Measurements from ENCODE around the gene SYP.

SYP gene

DNA sequence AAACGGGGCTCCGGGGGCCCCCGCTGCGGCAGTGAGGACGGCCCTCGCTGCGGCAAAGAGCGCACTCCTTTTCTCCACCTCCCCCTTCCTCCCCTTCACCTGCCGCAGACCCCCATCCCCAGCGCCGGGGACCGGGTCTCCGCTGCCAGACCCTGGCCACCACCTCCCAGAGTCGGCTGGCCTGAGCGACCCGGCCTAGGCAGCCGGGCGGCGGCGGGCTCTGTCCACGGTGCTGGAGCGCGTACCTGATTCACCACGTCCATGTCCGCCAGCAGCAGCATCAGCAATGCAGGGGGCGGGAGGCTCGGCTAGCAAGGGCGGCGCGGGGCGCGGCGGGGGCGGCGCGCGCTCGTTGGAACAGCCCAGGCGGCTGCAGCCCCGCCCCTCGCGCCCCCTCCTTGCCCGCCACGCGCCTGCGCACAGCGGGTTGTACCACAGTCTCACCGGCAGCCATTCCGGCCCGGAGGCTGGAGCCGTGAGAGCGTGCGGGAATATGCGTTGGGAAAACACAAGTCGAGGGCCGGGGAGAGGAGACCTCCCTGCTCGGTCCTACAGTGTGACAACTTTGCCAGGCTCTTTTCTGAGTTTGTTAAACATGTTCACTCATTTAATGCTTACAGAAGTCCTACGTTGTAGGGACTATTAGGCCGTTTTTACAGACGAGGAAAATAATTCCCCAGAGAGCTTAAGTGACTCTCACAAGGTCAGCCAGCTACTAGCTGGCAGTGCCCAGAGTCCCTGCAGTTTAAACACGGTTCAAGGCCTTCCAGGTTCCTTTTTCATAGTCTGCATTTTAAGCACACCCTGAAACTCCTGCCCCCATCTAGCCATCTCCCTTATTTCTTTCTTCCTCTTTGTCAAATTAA, at the start of gene SYP:
Gene SYP (minus strand): TSS at position 288 of the 866 bp plus-strand sequence. CDS start 7 bp downstream, at position 281.
- peak; percentile 79 to 85 for DNase-seq

DNA sequence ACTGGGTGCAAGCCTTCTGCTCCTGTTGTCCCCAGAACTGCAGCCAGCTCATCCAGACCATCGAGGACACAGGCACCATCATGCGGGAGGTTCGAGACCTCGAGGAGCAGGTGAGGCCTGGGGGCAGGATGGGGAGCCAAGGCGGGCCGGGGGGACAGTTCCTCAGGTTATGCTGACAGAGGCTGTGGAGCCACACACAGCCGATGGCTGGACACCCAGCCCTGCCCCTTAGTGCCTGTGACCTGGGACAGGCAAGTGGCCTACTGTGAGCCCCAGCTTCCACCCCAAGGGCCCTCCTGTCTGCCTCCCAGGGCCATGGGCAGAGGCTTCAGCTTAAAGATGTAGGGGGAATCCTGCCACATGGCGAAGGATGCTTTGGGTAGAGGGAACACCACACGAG, 49.6 kb upstream of the SYP start:
- DNase-seq = no peak

DNA sequence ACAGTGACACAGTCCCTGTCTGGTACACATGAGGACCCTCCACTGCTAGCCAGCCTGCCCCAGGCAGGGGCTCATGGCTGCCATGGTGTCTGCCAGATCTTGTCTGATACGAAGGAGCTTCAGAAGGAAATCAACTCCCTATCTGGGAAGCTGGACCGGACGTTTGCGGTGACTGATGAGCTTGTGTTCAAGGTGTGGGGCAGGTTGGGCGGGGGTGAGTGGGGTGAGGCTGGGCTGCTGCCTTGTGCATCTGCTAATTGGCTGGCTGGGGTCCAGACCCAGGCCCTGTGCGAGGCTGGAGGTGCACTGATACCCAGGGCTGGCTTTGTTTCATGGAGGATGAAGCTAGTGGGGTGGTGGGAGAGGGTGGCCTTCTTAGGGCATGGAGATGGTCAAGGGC, 49.1 kb upstream of the SYP start:
- DNase-seq = no peak

DNA sequence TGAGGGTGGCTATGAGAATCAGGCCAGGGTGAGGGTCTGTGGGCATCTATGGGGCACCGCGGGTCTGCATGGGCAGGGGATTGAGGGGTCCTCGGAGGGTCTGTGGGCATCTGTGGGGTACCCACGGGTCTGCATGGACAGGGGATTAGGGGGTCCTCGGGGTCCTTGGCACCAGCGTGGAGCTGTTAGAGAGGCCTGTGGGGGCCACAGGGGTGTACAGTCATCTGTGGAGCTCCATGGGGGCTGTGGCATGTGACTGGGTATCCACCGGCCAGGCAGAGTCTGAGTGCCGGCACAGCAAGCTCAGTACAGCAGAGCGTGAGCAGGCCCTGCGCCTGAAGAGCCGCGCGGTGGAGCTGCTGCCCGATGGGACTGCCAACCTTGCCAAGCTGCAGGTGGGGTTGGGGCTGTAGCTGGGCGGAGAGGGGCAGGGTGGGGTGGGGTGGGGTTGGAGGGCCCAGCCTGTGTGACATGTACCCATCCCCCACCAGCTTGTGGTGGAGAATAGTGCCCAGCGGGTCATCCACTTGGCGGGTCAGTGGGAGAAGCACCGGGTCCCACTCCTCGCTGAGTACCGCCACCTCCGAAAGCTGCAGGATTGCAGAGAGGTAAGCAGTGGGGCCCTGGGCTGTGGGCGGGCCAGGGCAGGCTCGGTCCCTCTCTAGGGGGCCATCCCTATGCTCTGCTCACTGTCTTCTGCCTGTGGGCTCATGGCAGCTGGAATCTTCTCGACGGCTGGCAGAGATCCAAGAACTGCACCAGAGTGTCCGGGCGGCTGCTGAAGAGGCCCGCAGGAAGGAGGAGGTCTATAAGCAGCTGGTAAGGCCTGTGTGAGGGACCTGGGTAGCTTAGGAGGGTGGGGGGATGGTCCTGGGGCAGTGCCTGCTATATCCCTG, 48.2 kb upstream of the SYP start:
- DNase-seq = no peak

DNA sequence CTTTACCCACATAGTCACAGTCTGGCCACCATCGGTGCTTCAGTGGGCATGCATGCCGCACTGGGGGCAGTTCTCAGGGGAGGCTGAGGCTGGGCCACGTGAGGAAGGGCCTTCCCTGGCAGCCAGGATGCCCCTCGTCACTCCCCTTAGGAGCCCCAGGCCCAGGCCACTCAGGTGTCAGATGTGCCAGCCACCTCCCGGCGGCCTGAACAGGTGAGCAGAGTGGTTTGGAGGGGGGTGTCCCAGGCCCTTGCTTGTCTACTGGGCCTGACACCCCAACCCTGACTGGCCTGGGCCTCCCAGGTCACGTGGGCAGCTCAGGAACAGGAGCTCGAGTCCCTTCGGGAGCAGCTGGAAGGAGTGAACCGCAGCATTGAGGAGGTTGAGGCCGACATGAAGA, 47.4 kb upstream of the SYP start:
- no peak for DNase-seq

DNA sequence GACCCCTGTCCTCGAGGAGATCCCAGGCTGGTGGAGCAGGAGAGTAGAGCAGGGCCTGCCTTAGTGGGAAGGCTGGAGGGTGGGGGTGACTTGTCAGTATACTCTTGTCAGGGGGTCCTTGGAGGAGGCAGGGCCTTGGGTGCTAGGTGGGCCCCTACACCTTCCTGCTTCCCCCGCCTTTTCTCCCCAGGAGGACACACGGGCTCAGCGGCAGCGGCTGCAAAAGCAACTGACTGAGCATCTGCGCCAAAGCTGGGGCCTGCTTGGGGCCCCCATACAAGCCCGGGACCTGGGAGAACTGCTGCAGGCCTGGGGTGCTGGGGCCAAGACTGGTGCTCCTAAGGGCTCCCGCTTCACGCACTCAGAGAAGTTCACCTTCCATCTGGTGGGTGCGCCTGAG, 46.5 kb upstream of the SYP start:
- no peak for DNase-seq

DNA sequence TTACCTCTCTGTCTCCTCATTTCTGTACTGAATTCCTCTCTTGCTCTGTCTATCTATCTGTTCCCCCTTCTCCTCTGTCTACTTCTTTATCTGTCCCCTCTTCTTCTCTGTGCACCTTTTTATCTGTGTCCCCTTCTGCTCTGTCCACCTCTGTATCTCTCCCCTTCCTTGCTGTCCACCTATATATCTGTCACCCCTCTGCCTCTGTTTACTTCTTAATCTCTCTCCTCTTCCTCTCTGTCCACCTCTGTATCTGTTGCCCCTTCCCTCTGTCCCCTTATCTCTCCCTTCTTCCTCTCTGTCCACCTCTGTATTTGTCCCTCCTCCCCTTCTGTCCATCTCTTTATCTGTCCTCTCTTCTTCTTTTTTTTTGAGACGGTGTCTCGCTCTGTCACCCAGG, 44.2 kb upstream of the SYP start:
- no peak for DNase-seq

DNA sequence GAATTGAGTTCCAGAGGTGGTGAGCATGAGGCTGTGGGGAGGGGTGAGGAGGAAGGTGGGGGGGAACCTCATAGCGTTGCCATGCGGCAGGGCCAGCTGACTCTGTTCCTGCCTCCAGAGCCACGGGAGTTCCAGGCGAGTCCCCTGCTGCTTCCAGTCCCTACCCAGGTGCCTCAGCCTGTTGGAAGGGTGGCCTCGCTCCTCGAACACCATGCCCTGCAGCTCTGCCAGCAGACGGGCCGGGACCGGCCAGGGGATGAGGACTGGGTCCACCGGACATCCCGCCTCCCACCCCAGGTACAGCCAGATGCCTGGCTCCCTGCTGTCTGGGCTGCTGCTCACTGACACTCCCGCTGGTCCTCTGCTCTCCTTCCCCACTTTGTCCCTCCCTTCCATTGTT, 43.2 kb upstream of the SYP start:
- DNase-seq = no peak

DNA sequence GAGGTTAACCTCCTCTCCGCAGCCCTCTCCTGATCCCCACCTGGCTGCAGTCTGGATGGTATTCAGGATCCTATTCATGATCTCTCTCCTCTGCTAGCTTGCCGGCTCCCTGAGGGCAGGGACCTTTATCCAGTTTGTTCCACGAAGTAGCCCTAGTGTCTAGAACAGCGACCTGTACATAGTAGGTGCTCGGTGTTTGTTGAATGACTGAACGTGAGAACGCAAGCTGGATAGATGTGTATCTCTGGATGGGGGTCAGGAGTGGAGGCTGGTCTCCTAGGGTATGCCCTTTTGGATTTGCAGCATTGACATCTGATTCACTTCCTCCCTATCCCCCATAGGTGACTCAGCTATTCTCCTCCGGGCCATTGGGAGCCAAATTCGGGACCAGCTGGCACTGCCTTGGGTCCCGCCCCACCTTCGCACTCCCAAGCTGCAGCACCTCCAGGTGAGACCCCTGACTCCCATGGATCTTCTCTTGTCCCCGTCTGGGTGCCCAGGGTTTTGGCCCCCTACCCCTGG, 42.6 kb upstream of the SYP start:
- DNase-seq = no peak

DNA sequence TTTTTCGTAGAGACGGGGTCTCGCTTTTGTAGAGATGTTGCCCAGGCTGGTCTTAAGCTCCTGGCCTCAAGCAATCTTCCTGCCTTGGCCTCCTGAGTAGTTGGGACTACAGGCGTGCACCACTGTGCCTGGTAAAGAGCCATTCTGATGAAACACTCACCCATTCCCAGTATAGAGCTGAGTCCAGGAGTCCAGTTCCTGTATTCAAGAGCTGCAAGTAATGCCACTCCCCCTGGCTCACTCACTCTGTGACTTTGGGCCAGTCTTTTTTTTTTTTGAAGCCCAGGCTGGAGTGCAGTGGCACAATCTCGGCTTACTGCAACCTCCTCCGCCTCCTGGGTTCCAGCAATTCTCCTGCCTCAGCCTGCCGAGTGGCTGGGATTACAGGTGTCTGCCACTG, 38.7 kb upstream of the SYP start:
- no peak for DNase-seq

DNA sequence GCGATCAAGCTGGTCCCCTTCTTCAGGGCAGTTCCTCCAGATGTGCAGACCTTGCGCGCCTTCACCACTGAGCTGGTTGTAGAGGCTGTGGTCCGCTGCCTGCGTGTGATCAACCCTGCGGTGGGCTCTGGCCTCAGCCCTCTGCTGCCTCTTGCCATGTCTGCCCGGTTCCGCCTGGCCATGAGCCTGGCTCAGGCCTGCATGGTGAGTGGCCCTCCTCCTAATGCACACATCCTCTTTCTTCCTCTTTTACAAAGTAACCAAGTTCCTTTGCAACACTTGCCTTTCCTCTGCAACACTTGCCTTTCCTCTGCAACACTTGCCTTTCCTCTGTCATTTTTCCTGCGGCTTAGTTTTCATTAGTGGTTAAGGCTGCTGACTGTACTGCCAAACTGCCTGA, 37.1 kb upstream of the SYP start:
- no peak for DNase-seq

DNA sequence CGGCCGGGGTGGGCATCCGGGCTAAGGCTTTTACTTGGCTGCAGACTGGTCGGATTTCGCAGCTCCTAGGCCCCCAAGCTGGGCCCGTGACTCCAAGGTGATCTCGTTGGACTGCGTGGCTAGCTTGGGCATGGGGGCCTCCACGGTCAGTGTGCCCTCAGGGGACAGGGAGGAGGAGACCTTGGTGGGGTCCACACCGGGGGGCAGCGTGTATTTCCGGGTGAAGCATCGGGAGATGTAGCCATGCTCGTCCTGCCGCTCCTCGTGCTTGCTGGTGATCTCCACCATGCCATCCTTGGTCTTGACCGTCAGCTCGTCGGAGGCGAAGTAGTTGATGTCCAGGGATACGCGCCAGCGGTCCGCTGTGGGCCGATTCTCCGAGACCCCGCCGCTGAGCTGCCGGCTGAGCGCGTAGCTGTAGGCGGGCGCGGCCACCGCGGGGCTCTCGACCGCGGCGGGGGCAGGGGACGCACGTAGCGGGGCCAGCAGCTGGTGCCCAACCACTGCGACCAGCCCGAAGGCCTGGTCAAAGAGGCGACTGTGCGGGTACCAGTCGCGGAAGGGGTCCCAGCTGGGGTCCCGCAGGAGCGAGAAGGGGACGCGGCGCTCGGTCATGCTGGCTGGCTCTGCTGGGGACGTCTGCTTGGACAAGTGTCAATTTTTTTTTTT, 34.0 kb upstream of the SYP start:
- DNase-seq = no peak

DNA sequence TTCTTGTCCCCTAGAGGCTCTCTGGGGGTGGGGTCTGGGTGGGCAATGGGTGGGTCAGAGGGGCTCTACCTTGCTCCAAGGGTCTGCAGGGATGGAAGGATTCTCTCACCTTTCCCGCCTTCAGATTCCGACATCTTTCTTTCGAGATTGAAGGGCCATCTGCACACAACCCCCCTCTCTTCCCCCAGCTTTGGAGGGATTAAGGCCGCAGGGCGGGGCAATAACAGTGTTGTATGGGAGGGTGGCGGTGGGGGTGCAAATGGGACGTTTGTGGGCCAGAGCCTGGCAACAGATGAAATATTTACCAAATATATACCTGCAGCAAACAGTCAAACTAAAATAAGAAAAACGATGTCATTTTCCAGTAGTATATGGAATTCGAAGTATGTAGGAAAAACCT, 33.2 kb upstream of the SYP start, which contains the start of gene CACNA1F:
Gene CACNA1F (minus strand): TSS at position 165 of the 400 bp plus-strand sequence. CDS start 31 bp downstream, at position 134.
- DNase-seq = no peak

DNA sequence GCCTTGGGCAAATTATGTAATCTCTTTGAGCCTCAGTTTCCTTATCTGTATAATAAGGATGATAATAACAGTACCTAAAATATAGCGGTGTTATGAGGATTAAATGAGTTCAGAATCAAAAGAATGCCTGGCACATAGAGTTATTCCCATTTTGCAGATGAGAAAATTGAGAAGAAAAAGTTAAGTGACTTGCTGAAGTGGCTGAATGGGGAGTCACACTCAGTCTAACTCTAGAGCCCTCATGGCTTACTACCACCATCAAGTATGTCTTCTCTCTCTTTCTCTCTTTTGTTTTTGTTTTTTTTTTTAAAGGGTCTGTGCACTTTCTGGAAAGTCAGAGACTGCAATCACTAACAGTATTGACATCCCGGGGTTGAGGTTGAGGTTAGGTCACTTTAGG, 32.5 kb upstream of the SYP start:
- DNase-seq = no peak

DNA sequence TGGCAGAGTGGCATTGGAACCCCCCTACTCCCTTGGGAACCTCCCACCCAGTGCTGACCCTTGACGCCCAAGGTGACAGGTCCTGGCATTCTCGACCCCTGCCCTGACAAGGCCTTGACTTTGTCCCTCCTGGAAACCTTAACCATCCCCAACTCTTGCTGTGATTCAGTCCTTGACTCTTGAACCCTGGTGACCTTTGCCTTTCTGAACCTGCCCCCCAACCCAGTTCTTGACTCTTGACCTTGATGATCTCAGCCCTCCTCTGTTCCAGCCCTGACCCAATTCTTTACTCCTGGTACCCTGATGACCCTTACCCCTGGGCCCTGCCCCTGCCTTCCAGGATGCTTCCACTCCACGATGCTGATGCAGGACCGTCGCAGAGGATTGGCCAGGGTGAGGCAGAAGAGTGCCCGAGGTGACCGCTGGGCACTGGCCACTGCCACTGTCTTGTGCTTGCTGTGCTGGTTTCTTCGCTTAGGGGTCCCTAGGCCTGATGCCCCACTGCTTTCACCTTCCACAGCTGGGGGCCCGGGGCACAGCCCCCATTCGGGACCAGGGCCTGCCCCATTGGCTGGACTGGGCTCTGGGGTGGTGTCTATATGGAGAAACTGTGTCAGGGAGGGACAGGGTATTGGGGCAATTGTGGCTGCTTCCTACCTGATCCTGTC, 31.5 kb upstream of the SYP start:
- no peak for DNase-seq

DNA sequence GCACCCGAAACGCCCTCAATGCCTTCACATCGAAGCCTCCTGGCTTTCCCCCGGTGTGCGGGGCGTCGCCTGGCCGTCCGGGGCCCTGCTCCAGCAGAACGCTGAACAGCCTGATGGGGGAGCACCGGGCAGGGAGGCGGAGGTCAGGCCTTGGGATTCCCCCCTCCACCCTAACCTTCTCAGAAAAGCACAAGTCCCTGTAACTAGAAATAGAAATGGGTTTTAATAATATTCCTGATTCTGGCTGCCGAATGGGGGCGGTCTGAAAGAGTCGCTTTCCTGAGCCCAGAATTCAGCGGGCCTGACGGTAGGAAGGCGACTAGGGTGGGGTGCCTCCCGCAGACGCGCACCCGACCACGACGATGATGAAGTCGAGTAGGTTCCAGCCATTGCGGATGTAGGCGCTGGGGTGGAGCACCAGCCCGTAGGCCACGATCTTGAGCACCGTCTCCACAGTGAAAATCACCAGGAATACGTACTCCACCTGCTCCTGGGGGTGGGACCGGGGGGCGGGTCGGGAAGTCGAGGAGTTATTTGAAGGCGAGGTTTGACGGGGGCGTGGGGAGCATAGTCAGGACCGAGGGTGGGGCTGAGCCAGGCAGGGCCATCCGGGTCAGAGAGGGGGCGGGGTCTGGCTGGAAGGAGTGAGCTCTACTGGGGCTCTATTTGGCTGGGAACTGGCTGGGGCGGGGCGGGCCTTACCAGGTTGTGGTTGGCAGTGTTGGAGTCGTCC, 30.7 kb upstream of the SYP start:
- DNase-seq = peak; percentile 41 to 44

DNA sequence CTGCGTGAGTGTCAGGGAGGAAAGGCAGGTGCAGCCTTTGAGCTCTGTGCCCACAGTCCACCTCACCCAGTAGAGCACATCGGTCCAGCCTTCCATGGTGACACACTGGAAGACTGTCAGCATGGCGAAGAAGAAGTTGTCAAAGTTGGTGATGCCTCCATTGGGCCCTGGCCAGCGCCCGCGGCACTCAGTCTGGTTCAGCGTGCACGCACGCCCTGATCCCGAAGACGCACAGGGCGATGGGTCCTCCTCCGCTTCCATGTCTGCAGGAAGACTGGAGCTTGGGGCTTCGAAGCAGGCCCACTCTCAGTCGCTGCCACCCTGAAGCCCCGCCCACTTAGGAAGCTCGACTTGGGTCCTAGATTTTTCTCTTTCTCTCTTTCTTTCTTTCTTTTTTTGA, 28.2 kb upstream of the SYP start:
- no peak for DNase-seq

DNA sequence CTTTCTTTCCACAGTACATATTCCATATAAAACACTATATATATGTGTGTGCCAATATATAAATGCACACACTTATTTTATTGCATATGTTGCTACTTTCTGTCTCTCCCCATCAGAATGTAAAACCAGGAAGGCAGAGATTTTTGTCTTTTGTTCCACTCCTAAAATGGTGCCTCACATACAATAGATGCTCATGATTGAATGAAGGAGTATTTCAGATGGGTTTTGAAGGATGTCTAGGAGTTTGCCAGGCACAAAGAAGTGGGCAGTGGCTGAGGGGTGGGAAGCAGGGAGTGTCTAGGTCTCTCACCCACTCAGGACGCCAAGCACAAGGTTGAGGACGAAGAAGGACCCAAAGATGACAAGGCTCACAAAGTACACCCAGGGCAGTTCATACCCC, 27.7 kb upstream of the SYP start:
- no peak for DNase-seq

DNA sequence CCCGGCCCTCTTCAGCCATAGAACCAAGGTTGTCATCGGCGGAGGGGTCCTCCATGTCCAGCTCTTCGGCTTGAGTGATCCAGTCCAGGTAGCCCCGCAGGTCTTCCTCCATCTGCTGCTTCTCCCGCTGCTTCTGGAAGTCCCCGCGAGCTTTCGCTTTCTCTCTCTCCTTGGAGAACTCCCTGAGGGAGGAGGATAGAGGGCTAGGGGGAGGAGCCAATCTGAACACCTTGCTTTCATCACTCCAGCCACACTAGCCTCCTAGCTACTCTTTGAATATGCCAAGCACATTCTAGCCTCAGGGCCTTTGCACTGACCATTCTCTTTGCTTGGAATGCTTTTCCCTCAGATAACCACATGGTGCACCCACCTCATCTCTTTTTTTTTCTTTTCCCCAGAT, 27.0 kb upstream of the SYP start:
- DNase-seq = no peak

DNA sequence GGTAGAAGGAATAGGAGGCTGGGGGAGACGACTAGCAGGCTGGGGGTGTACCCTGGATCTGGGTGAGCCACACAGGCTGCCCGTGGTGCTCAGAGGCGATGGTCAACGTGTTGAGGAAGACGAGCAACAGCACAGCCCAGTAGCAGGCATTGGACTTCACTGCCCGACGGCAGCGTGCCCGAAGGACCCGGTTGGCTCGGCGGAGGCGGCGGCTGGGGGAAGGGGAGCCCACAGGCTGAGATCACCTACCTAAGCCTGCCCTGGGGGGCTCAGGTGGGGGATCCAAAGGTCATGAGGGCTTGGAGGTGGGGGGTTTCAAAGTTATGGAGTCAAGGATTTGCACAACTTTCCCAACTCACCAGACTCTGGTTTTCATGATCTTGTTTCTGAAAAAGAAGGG, 25.9 kb upstream of the SYP start:
- DNase-seq = no peak

DNA sequence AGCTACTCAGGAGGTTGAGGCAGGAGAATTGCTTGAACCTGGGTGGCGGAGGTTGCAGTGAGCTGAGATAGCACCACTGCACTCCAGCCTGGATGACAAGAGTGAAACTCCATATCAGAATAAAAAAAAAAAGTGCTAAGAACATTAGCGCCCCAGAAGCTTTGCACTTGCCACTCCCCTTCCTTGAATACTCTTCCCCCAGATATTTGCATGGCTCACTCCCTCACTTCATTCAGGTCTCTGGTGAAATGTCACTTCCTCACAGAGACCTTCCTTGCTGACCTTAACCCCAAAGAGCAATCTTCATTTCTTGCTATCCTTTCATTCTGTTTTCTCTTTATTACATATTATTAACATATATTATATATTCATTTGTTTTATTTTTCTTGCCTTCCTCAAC, 21.9 kb upstream of the SYP start:
- no peak for DNase-seq

DNA sequence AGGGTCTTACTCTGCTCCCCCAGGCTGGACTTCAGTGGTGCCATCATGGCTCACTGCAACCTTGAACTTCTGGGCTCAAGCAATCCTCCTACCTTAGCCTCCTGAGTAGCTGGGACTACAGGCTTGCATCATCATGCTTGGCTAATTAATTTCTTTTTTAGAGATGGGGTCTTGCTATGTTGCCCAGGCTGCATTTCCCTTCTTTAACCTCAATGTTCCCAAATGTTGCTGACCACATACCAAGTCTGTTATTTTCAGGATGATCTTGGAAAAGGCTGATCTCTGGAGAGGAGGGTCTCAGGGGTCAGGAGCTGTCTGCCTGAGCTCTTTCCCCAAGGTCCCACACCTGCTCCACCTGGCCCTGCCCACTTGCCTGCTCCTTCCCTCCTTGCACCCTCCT, 20.1 kb upstream of the SYP start:
- no peak for DNase-seq
